ENCODE data around the gene KY.

DNA sequence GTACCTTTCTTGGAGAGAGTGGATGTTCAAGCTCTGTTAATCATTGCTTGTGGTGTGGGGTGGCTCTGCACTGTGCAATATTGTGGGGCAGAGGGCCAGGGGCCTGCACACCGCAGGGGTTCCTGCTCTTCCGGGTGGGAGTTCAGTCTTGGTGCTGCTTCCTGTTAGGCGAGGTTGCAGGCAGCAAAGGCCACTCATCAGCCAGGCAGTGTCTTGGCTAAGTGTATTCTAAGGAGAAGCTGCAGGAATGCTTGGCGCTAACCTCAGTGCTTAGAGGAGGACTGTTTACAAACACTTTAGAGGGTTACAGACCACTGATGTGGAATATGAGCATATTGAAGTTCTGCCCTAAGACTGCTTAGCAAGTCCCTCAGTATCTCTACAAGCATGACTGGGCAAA is 83.2 kb downstream of the KY start:
- TF ChIP-seq RAD21 (IDR thresholded peaks at IDR 0.05; ENCODE audit: insufficient read depth, low read depth, low read length) (no peak), EZH2 (IDR thresholded peaks at IDR 0.05; ENCODE audit: borderline replicate concordance, control insufficient read depth, low read depth, low read length) (no peak), POU2F2 (IDR thresholded peaks at IDR 0.05; ENCODE audit: borderline replicate concordance, low read depth, low read length) (no peak), MEF2A (IDR thresholded peaks at IDR 0.05; ENCODE audit: insufficient read depth, low read depth, low read length) (no peak), BACH1 (IDR thresholded peaks at IDR 0.05; ENCODE audit: borderline replicate concordance) (no peak), ATF7 (IDR thresholded peaks at IDR 0.05; ENCODE audit: low read depth) (no peak), ZNF384 (IDR thresholded peaks at IDR 0.05; ENCODE audit: borderline replicate concordance, low read depth, low read length) (no peak), E2F4 (IDR thresholded peaks at IDR 0.05; ENCODE audit: low read depth, low read length) (no peak), POLR2AphosphoS2 (IDR thresholded peaks at IDR 0.05; ENCODE audit: low read depth, low read length) (no peak), CREM (IDR thresholded peaks at IDR 0.05; ENCODE audit: low read depth) (no peak), NBN (IDR thresholded peaks at IDR 0.05) (no peak), CTCF (IDR thresholded peaks at IDR 0.05 in 2 of 3, conservative IDR thresholded peaks at IDR 0.05 in 1 of 3; ENCODE audit: control insufficient read depth in 2 of 3, extremely low read depth in 1 of 3, insufficient read depth in 1 of 3, low read depth in 3 of 3, low read length in 3 of 3) (no peak)
- TF ChIP-seq, protein P1, sequence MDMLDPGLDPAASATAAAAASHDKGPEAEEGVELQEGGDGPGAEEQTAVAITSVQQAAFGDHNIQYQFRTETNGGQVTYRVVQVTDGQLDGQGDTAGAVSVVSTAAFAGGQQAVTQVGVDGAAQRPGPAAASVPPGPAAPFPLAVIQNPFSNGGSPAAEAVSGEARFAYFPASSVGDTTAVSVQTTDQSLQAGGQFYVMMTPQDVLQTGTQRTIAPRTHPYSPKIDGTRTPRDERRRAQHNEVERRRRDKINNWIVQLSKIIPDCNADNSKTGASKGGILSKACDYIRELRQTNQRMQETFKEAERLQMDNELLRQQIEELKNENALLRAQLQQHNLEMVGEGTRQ (IDR thresholded peaks at IDR 0.05; ENCODE audit: borderline replicate concordance, low read depth, low read length): no peak
